ENCODE data around the gene RPLP1.

GRCh38 chr15:69498282-69498681, 45.7 kb downstream of the RPLP1 start:
- no peak for TF ChIP-seq PTBP1 (IDR thresholded peaks at IDR 0.05; ENCODE audit: low read depth, low read length)
- no peak for TF ChIP-seq SREBF2 (CRISPR knock-in tag; IDR thresholded peaks at IDR 0.05)
- TF ChIP-seq POLR2A (conservative IDR thresholded peaks at IDR 0.05), result no peak
- TF ChIP-seq NR3C1 (CRISPR knock-in tag; IDR thresholded peaks at IDR 0.05), result no peak
- no peak for TF ChIP-seq ARID3A (IDR thresholded peaks at IDR 0.05; ENCODE audit: borderline replicate concordance, low read depth, low read length)
- TF ChIP-seq NFE2 (IDR thresholded peaks at IDR 0.05; ENCODE audit: low read depth), result no peak
- no peak for TF ChIP-seq EP300 (IDR thresholded peaks at IDR 0.05; ENCODE audit: low read length)
- TF ChIP-seq ZZZ3 (IDR thresholded peaks at IDR 0.05), result no peak
- TF ChIP-seq USF1 (CRISPR knock-in tag; IDR thresholded peaks at IDR 0.05), result no peak
- TF ChIP-seq CEBPB (tag; IDR thresholded peaks at IDR 0.05), result no peak
- TF ChIP-seq NFRKB (IDR thresholded peaks at IDR 0.05; ENCODE audit: low read depth), result no peak
- no peak for TF ChIP-seq GATA2 (CRISPR knock-in tag; IDR thresholded peaks at IDR 0.05)
- TF ChIP-seq ZNF592 (IDR thresholded peaks at IDR 0.05), result no peak

Data from K562 (cell line).